GM13976 (cell line): Measurements from ENCODE around the gene RECQL.
A peak's percentile ranks its signal among the peaks of the same experiment; 100 is the strongest.

Experiments
- DNase-seq: peaks from one replicate; pipeline ENCODE4 v3.0.0; 2012; ENCODE audit warnings: low spot score
- CTCF ChIP-seq: IDR thresholded peaks from 2 replicates; pipeline ENCODE4 v1.5.1; 2012; ENCODE audit warnings: borderline replicate concordance, mild to moderate bottlenecking; ENCODE audit not compliant: insufficient read depth; ENCODE audit errors: extremely low read depth, missing control alignments, control extremely low read depth
- in situ Hi-C: fragments of 300-500 bp; cut with MboI; formaldehyde crosslinking; loops from one replicate; pipeline ENCODE4 v1.12.0; 2022; ENCODE audit warnings: low sequenced_read_pairs, mixed read lengths, inconsistent platforms; ENCODE audit not compliant: unreplicated experiment

RECQL gene

GRCh38 chr12:21507849-21508248 lies 6.4 kb upstream of the RECQL start:
- in situ Hi-C loops, result no loop called here
- TF ChIP-seq CTCF, result no peak
- DNase-seq, result no peak

GRCh38 chr12:21505888-21506287 lies 4.5 kb upstream of the RECQL start:
- DNase-seq, result no peak
- no peak for TF ChIP-seq CTCF
- in situ Hi-C loops, result no loop called here

- no peak for TF ChIP-seq CTCF
- no peak for DNase-seq
- in situ Hi-C loops, result no loop called here
Observed at GRCh38 chr12:21502872-21503271, 1.4 kb upstream of the RECQL start.

- in situ Hi-C loops, result no loop called here
Observed at GRCh38 chr12:21502164-21502496, 695 bp upstream of the RECQL start.

GRCh38 chr12:21500786-21501257 lies 613 bp downstream of the RECQL start:
- DNase-seq, result peak; percentile 3
- no peak for TF ChIP-seq CTCF
- in situ Hi-C loops, result no loop called here

More at GRCh38 chr12:21502164-21502496, 695 bp upstream of the RECQL start:
- no peak for TF ChIP-seq CTCF
- peak; percentile 30 for DNase-seq

GRCh38 chr12:21499765-21500164 lies 1.7 kb downstream of the RECQL start:
- in situ Hi-C loops, result no loop called here
- TF ChIP-seq CTCF, result no peak
- DNase-seq, result no peak

- TF ChIP-seq CTCF, result no peak
- no peak for DNase-seq
- in situ Hi-C loops, result no loop called here
Observed at GRCh38 chr12:21485998-21486397, 15.4 kb downstream of the RECQL start.
